G401 (cell line): ENCODE data around the gene ZC3H12C. TPM values are rescaled to one million over a fixed set of nuclear protein-coding genes. Genes with fewer than 3 reads are reported as not detected.
A peak's percentile ranks its signal among the peaks of the same experiment; 100 is the strongest.
"Not testable (repeated sequence)": the region's sequence is repeated elsewhere in the genome, so short reads cannot be mapped to it uniquely, and the experiment has no call there.

Source experiments
- DNase-seq: peaks from one replicate; pipeline ENCODE4 v3.0.0-alpha.2; 2015; ENCODE audit warnings: low spot score
- in situ Hi-C: cut with HindIII; loops from 2 replicates; pipeline ENCODE4 v1.10.0; 2016; ENCODE audit warnings: low sequenced_read_pairs, mixed read lengths
- total RNA-seq: library from RNA; depleted of rRNA; stranded (reverse); fragments of >200 nt; shearing (Covaris generic); gene quantifications from 2 replicates; pipeline ENCODE4 v1.2.3, GENCODE V29; 2014

ZC3H12C gene
- total RNA-seq, 1 experiment from 2014 or later: 0.03 TPM

GRCh38 chr11:110169738-110170137 is 76.5 kb downstream of the ZC3H12C start:
- in situ Hi-C loops: loop anchor here (10.0 kb wide), 1 partner anchor 195 kb away; no protein-coding TSS in a partner anchor
- DNase-seq: no peak

- in situ Hi-C loops: loop anchor here (10.0 kb wide), 1 partner anchor 192 kb away; no protein-coding TSS in a partner anchor
- DNase-seq: no peak
Observed at GRCh38 chr11:110172468-110173065, 79.4 kb downstream of the ZC3H12C start.

GRCh38 chr11:110173811-110174644 is 80.8 kb downstream of the ZC3H12C start:
- in situ Hi-C loops: loop anchor here (10.0 kb wide), 1 partner anchor 191 kb away; no protein-coding TSS in a partner anchor
- peak; percentile 35 for DNase-seq

GRCh38 chr11:110174645-110175310 is 81.6 kb downstream of the ZC3H12C start:
- in situ Hi-C loops: loop anchor here (10.0 kb wide), 1 partner anchor 190 kb away; no protein-coding TSS in a partner anchor
- no peak for DNase-seq

GRCh38 chr11:110176366-110177085 is 83.3 kb downstream of the ZC3H12C start:
- DNase-seq: no peak
- in situ Hi-C loops: loop anchor here (10.0 kb wide), 1 partner anchor 188 kb away; no protein-coding TSS in a partner anchor

- DNase-seq: no peak
- in situ Hi-C loops: loop anchor here (10.0 kb wide), 1 partner anchor 188 kb away; no protein-coding TSS in a partner anchor
Observed at GRCh38 chr11:110177086-110177456, 83.9 kb downstream of the ZC3H12C start.

GRCh38 chr11:110179064-110179463 is 85.9 kb downstream of the ZC3H12C start:
- in situ Hi-C loops: loop anchor here (10.0 kb wide), 1 partner anchor 186 kb away; no protein-coding TSS in a partner anchor
- DNase-seq: no peak

GRCh38 chr11:110182886-110183285 is 89.7 kb downstream of the ZC3H12C start:
- in situ Hi-C loops: no loop called here
- DNase-seq: no peak

GRCh38 chr11:110184456-110184855 is 91.3 kb downstream of the ZC3H12C start:
- no peak for DNase-seq
- in situ Hi-C loops: no loop called here

- DNase-seq: no peak
- in situ Hi-C loops: no loop called here
Observed at GRCh38 chr11:110185121-110185591, 92.0 kb downstream of the ZC3H12C start.

- in situ Hi-C loops: no loop called here
- DNase-seq: no peak
Observed at GRCh38 chr11:110185599-110185998, 92.4 kb downstream of the ZC3H12C start.

GRCh38 chr11:110186456-110186855 is 93.3 kb downstream of the ZC3H12C start:
- in situ Hi-C loops: no loop called here
- DNase-seq: no peak

GRCh38 chr11:110186867-110187266 is 93.7 kb downstream of the ZC3H12C start:
- in situ Hi-C loops: no loop called here
- no peak for DNase-seq

- in situ Hi-C loops: no loop called here
Observed at GRCh38 chr11:110187731-110188130, 94.5 kb downstream of the ZC3H12C start.

GRCh38 chr11:110190885-110191284 is 97.7 kb downstream of the ZC3H12C start:
- no peak for DNase-seq
- in situ Hi-C loops: no loop called here

More at GRCh38 chr11:110187731-110188130, 94.5 kb downstream of the ZC3H12C start:
- no peak for DNase-seq

- not testable (repeated sequence) for DNase-seq
Observed at GRCh38 chr11:110192604-110193282, 99.6 kb downstream of the ZC3H12C start.

GRCh38 chr11:110194211-110194766 is 101.1 kb downstream of the ZC3H12C start:
- in situ Hi-C loops, DNase-seq: not testable (repeated sequence)

More at GRCh38 chr11:110192604-110193282, 99.6 kb downstream of the ZC3H12C start:
- in situ Hi-C loops: not testable (repeated sequence)

- DNase-seq: no peak
- in situ Hi-C loops: no loop called here
Observed at GRCh38 chr11:110196241-110196754, 103.1 kb downstream of the ZC3H12C start.
